GM19351 (cell line): ENCODE measurements around the gene EDN2.

Experiments used
- ATAC-seq: cut with Tn5 transposase; IDR thresholded peaks from one replicate; pipeline ENCODE4 v1.9.1; 2021; ENCODE audit warnings: mild to moderate bottlenecking, moderate library complexity; ENCODE audit not compliant: unreplicated experiment

The EDN2 gene

GRCh38 chr1:41444246-41444645 is 40.2 kb downstream of the EDN2 start:
- no peak for ATAC-seq

GRCh38 chr1:41442697-41443251 is 41.7 kb downstream of the EDN2 start:
- ATAC-seq = no peak

GRCh38 chr1:41440321-41441085 is 44.0 kb downstream of the EDN2 start:
- no peak for ATAC-seq

- no peak for ATAC-seq
Observed at GRCh38 chr1:41439234-41439633, 45.2 kb downstream of the EDN2 start.

GRCh38 chr1:41438711-41439110 is 45.8 kb downstream of the EDN2 start:
- no peak for ATAC-seq

GRCh38 chr1:41437011-41437355 is 47.5 kb downstream of the EDN2 start:
- no peak for ATAC-seq

- no peak for ATAC-seq
Observed at GRCh38 chr1:41436281-41437010, 48.0 kb downstream of the EDN2 start.

GRCh38 chr1:41435570-41436178 is 48.8 kb downstream of the EDN2 start:
- ATAC-seq = no peak

- no peak for ATAC-seq
Observed at GRCh38 chr1:41434748-41435449, 49.6 kb downstream of the EDN2 start.

- ATAC-seq = no peak
Observed at GRCh38 chr1:41434306-41434705, 50.2 kb downstream of the EDN2 start.

- ATAC-seq = no peak
Observed at GRCh38 chr1:41433501-41433900, 51.0 kb downstream of the EDN2 start.

GRCh38 chr1:41432481-41433280 is 51.8 kb downstream of the EDN2 start:
- ATAC-seq = peak; percentile 49

- ATAC-seq = no peak
Observed at GRCh38 chr1:41431490-41432350, 52.8 kb downstream of the EDN2 start.

- ATAC-seq = no peak
Observed at GRCh38 chr1:41430582-41430981, 53.9 kb downstream of the EDN2 start.

- no peak for ATAC-seq
Observed at GRCh38 chr1:41430069-41430468, 54.4 kb downstream of the EDN2 start.

GRCh38 chr1:41429641-41430035 is 54.8 kb downstream of the EDN2 start:
- no peak for ATAC-seq
